ENCODE measurements around the gene TRIM52.

The TRIM52 gene

DNA sequence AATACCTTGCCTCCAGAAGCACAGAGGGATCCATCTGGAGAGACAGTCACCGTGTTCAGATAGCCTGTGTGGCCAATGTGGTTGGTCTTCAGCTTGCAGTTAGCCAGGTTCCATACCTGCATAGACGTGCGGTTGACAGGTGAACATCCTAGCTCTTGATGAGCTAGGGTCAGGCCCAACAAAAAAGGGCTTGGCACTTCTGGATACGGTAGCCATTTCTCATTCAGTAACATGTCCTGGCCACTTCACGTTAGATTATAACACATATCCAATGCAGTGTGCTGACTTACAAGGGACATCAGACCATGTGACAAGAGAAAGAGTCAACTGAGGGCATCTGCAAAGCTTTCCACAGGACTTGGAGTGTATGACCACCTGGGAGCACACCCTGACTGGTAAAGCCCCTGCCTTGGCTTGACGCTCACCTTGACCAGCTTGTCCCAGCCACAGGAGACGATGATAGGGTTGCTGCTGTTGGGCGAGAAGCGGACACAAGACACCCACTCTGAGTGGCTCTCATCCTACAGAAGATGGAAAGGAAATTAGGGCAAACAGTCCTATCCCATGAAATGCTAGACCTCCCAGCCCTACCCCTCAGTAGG, 21.8 kb downstream of the TRIM52 start:
- H3K4me1 ChIP-seq (ENCODE audit: control insufficient read depth, insufficient read depth, low read length) = peaks cover 45% of the 10 kb centered on the region
- H3K4me3 ChIP-seq (ENCODE audit: low read length) = no peak overlapping the region

DNA sequence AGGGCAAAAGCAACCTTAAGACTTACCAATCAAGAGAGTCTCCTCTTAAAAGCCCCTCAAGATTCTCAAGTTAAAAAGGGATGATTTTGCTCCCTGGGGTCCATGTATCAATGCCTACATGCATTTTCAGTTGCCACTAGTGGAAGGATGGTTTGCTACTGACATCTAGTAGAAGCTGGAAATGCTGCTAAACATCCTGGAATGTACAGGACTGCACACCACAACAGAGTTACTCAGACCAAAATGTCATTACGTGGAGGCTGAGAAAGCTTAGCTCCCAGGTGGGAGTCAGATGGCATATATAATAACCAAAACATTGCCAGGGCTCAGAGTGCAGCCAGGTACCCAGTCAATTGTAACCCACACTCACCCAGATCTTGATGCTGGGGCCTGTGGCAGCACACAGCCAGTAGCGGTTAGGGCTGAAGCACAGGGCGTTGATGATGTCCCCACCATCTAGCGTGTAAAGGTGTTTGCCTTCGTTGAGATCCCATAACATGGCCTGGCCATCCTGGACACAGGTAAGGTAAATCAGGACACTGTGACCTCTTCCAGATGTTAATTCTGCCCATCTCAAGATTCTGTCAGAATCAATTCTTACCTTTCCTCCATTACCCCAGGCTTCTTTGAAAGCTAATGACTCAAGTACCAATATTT, 23.1 kb downstream of the TRIM52 start:
- H3K4me3 ChIP-seq (ENCODE audit: low read length) = no peak overlapping the region
- no peaks in the 10 kb centered on the region for H3K9me3 ChIP-seq (ENCODE audit: control insufficient read depth, low read length)
- peaks cover 89% of the 10 kb centered on the region for H3K36me3 ChIP-seq (ENCODE audit: control insufficient read depth, insufficient read depth, low read length, severe bottlenecking)
- DNase-seq (ENCODE audit: low read depth) = no peak
- H3K9ac ChIP-seq (ENCODE audit: low read length) = peak overlapping the region; percentile 3
- no peaks in the 10 kb centered on the region for H3K27me3 ChIP-seq (replicated peaks; ENCODE audit: control insufficient read depth, insufficient read depth, low read length)
- H3K4me1 ChIP-seq (ENCODE audit: control insufficient read depth, insufficient read depth, low read length) = peaks cover 45% of the 10 kb centered on the region

More for the DNA sequence above, 21.8 kb downstream of the TRIM52 start:
- Histone ChIP-seq H3K27me3 (replicated peaks; ENCODE audit: control insufficient read depth, insufficient read depth, low read length) (no peaks in the 10 kb centered on the region), H3K9ac (ENCODE audit: low read length) (no peak overlapping the region), H3K36me3 (ENCODE audit: control insufficient read depth, insufficient read depth, low read length, severe bottlenecking) (peaks cover 78% of the 10 kb centered on the region), H3K9me3 (ENCODE audit: control insufficient read depth, low read length) (no peaks in the 10 kb centered on the region)
- DNase-seq (ENCODE audit: low read depth) = no peak

DNA sequence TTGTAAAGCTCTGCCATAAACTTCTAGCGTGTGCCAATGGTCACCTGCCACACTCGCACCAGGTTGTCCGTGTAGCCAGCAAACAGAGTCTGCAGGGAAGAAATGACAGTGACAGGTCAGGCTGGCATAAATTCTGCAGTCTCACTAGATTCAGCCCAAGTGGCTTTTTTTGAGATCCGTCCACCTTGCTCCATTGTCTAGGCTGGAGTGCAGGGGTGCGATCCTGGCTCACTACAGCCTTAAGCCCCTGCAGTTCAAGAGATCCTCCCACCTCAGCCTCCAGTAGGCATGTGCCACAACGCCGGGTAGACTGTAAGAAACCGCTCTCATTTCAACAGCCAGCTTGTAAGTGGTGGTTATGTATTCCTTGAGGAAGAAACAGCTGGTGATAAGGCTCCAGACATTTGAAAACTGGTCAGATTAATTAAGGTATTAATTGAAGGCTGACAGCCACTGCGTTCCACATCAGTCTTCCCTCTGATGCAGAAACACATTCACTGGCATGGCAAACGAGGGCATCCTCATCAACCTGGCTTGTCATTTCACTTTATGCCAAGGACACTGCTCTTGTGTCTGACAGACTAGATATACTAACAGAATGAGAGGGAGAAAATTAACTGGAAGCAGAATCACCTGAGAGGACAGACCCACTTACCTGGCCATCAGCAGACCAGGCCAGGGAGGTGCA, 23.8 kb downstream of the TRIM52 start:
- Histone ChIP-seq H3K9ac (ENCODE audit: low read length) (no peak overlapping the region), H3K4me3 (ENCODE audit: low read length) (no peak overlapping the region), H3K9me3 (ENCODE audit: control insufficient read depth, low read length) (no peaks in the 10 kb centered on the region), H3K4me1 (ENCODE audit: control insufficient read depth, insufficient read depth, low read length) (peaks cover 48% of the 10 kb centered on the region), H3K27me3 (replicated peaks; ENCODE audit: control insufficient read depth, insufficient read depth, low read length) (no peaks in the 10 kb centered on the region), H3K36me3 (ENCODE audit: control insufficient read depth, insufficient read depth, low read length, severe bottlenecking) (peaks cover 94% of the 10 kb centered on the region)
- no peak for DNase-seq (ENCODE audit: low read depth)

DNA sequence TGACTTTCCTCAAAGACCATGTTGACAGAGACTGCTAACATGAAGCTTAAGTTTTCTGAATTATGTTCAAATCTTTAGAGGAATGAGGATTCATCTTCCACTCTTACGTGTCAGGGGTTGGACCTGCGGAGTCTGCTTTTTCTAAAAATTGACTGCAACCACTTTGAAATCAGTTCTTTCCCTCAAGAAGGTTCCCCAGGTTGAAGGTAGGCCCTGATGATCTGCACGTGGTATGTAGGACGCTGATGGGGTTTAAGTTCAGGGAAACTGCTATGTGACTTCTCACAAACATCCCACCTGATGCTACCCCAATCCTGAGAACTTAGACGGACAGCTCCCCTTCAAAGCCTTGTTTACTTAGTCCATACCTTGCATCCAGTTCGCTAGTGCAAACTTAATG, 24.5 kb downstream of the TRIM52 start:
- Histone ChIP-seq H3K9ac (ENCODE audit: low read length) (no peak overlapping the region), H3K9me3 (ENCODE audit: control insufficient read depth, low read length) (no peaks in the 10 kb centered on the region), H3K4me1 (ENCODE audit: control insufficient read depth, insufficient read depth, low read length) (peaks cover 43% of the 10 kb centered on the region), H3K27me3 (replicated peaks; ENCODE audit: control insufficient read depth, insufficient read depth, low read length) (no peaks in the 10 kb centered on the region), H3K36me3 (ENCODE audit: control insufficient read depth, insufficient read depth, low read length, severe bottlenecking) (peaks cover 95% of the 10 kb centered on the region), H3K4me3 (ENCODE audit: low read length) (no peak overlapping the region)
- DNase-seq (ENCODE audit: low read depth) = no peak

DNA sequence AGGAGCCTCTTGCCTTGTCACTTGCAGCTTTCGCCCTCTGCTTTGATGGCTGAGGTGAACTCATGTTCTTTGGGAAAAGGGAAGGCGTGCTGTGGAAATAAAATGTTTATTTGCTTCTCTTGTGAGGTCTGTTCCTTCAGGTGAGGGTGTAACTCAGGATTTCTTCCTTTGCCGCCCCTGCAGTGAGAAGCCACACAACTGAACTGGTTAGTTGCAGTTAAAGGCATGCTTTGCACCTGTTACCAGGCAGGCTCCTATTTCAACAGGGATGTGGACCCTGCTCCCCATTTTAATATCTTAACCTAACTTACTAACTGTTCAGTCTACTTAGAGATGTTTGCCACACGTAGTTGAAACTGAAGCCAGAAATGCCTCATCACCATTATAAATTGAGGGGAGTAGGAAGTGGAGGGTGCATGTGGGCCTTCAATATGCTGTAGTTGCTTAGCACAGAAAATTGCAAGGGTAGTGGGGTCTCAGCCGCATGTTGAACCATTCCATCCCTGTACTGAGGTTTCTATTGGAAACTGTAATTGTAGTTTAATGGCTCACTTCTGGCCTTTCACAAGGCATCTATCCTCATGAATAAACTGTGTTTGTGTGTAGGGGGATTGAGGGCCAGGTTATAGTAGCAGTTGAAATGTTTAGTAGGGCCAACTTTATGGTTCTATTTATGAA, 25.1 kb downstream of the TRIM52 start:
- H3K4me3 ChIP-seq (ENCODE audit: low read length) = no peak overlapping the region
- H3K9me3 ChIP-seq (ENCODE audit: control insufficient read depth, low read length) = no peaks in the 10 kb centered on the region
- peaks cover 95% of the 10 kb centered on the region for H3K36me3 ChIP-seq (ENCODE audit: control insufficient read depth, insufficient read depth, low read length, severe bottlenecking)
- no peaks in the 10 kb centered on the region for H3K27me3 ChIP-seq (replicated peaks; ENCODE audit: control insufficient read depth, insufficient read depth, low read length)
- H3K9ac ChIP-seq (ENCODE audit: low read length) = no peak overlapping the region
- DNase-seq (ENCODE audit: low read depth) = no peak
- H3K4me1 ChIP-seq (ENCODE audit: control insufficient read depth, insufficient read depth, low read length) = peaks cover 37% of the 10 kb centered on the region

DNA sequence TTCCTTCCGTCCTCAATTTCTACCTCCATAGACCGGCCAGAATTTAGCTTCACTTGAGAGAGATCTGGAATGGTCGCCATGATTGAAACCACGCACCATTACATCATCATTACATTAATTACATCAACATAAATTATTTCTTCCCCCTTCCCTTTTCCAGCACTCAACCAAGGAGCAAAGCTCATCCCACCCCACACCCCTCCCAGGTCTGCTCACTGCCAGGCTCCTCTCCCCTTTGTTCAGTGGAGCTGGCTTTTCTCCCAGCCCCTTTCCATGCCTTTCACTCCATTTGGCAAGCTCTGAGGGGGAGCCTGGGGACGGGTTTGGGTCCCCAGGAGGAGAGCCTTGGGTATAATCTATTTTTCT, 25.6 kb downstream of the TRIM52 start:
- Histone ChIP-seq H3K9me3 (ENCODE audit: control insufficient read depth, low read length) (no peaks in the 10 kb centered on the region), H3K4me1 (ENCODE audit: control insufficient read depth, insufficient read depth, low read length) (peaks cover 37% of the 10 kb centered on the region), H3K9ac (ENCODE audit: low read length) (peak overlapping the region; percentile 12), H3K4me3 (ENCODE audit: low read length) (no peak overlapping the region), H3K27me3 (replicated peaks; ENCODE audit: control insufficient read depth, insufficient read depth, low read length) (no peaks in the 10 kb centered on the region), H3K36me3 (ENCODE audit: control insufficient read depth, insufficient read depth, low read length, severe bottlenecking) (peaks cover 94% of the 10 kb centered on the region)
- no peak for DNase-seq (ENCODE audit: low read depth)

DNA sequence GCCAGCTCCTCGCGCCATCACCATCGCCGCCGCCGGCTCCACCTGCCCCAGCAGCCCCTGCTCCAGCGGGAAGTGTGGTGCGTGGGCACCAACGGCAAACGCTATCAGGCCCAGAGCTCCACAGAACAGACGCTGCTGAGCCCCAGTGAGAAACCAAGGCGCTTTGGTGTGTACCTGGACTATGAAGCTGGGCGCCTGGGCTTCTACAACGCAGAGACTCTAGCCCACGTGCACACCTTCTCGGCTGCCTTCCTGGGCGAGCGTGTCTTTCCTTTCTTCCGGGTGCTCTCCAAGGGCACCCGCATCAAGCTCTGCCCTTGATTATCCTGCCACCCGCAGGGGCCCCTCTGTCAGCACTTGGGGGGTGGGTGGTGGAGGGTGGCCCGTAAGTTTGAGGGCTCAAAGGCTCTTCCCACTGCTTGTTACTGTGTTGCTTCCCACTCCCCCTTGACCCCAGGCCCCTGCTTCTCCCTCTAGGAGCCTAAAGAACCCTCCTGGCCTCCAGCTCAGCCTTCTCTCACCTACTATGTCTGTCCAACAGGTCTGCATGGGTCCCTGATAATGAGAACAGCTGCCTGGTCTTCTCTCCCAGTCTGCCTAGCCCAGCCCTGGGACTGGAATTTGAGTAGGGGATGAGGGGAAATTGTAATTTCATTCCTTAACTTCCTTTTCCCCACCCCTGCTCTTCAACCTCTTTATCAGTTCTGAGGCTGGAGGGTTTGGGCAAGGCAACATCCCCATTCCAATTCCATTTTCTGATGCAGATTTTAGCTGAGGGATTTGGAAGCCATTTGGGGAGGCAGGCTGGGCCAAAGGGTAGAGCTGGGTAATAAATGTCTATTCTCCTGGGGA, 26.3 kb downstream of the TRIM52 start:
- Histone ChIP-seq H3K36me3 (ENCODE audit: control insufficient read depth, insufficient read depth, low read length, severe bottlenecking) (peaks cover 88% of the 10 kb centered on the region), H3K4me1 (ENCODE audit: control insufficient read depth, insufficient read depth, low read length) (peaks cover 37% of the 10 kb centered on the region), H3K4me3 (ENCODE audit: low read length) (no peak overlapping the region), H3K9ac (ENCODE audit: low read length) (peak overlapping the region; percentile 12), H3K9me3 (ENCODE audit: control insufficient read depth, low read length) (no peaks in the 10 kb centered on the region), H3K27me3 (replicated peaks; ENCODE audit: control insufficient read depth, insufficient read depth, low read length) (no peaks in the 10 kb centered on the region)
- no peak for DNase-seq (ENCODE audit: low read depth)

DNA sequence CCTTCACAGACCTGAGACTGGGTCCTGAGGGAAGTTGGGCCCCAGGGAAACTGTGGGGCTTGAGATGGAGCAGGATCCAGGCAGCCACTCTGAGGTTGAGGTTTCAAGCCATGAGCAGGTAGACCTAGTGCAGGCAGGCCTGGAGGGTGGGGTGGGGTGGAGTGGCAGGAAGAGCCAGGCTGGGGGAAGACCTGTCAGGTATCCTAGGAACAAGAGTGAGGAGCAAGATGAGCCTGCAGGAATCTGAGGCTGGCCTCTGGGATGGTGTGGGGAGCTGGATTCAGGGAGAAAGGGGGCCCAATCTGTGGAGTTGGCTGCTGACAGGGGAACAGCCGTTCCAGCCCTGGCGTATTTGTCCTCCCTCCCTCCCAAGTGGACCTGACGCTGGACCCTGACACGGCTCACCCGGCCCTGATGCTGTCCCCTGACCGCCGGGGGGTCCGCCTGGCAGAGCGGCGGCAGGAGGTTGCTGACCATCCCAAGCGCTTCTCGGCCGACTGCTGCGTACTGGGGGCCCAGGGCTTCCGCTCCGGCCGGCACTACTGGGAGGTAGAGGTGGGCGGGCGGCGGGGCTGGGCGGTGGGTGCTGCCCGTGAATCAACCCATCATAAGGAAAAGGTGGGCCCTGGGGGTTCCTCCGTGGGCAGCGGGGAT, 27.0 kb downstream of the TRIM52 start:
- H3K4me3 ChIP-seq (ENCODE audit: low read length) = no peak overlapping the region
- H3K4me1 ChIP-seq (ENCODE audit: control insufficient read depth, insufficient read depth, low read length) = peaks cover 32% of the 10 kb centered on the region
- no peak overlapping the region for H3K9ac ChIP-seq (ENCODE audit: low read length)
- DNase-seq (ENCODE audit: low read depth) = no peak
- no peaks in the 10 kb centered on the region for H3K9me3 ChIP-seq (ENCODE audit: control insufficient read depth, low read length)
- peaks cover 88% of the 10 kb centered on the region for H3K36me3 ChIP-seq (ENCODE audit: control insufficient read depth, insufficient read depth, low read length, severe bottlenecking)
- H3K27me3 ChIP-seq (replicated peaks; ENCODE audit: control insufficient read depth, insufficient read depth, low read length) = no peaks in the 10 kb centered on the region

DNA sequence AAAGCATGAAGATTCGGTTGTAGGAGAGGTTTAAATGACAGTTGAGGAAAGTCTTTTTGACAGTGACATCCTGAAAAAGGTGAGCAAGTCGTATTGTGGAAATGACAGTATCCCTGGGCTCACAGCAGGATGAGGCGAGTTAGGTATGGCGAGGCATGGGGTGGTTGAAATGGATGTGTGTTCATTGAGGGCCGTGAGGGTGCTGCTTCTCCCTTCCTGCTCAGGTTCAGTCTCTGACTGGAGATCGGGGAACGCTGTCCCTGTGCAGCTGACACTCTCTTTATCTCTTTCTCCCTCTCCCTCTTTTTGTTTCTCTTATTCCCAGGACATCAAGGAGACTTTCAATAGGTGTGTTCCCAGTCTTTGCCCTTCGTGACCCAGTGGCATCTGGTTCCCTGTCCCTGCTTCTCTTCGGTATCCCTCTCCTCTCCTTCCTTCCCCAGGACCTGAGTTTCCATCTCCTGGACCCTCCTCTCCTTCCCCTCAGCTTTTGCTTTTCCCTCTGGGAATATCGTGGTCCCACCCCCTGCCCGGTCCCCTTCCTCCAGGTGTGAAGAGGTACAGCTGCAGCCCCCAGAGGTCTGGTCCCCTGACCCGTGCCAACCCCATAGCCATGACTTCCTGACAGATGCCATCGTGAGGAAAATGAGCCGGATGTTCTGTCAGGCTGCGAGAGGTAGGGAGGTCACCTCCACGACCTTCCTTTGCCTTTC, 27.7 kb downstream of the TRIM52 start:
- no peak overlapping the region for H3K4me3 ChIP-seq (ENCODE audit: low read length)
- no peak overlapping the region for H3K9ac ChIP-seq (ENCODE audit: low read length)
- H3K36me3 ChIP-seq (ENCODE audit: control insufficient read depth, insufficient read depth, low read length, severe bottlenecking) = peaks cover 82% of the 10 kb centered on the region
- H3K4me1 ChIP-seq (ENCODE audit: control insufficient read depth, insufficient read depth, low read length) = peaks cover 31% of the 10 kb centered on the region
- H3K27me3 ChIP-seq (replicated peaks; ENCODE audit: control insufficient read depth, insufficient read depth, low read length) = no peaks in the 10 kb centered on the region
- no peak for DNase-seq (ENCODE audit: low read depth)
- H3K9me3 ChIP-seq (ENCODE audit: control insufficient read depth, low read length) = no peaks in the 10 kb centered on the region

DNA sequence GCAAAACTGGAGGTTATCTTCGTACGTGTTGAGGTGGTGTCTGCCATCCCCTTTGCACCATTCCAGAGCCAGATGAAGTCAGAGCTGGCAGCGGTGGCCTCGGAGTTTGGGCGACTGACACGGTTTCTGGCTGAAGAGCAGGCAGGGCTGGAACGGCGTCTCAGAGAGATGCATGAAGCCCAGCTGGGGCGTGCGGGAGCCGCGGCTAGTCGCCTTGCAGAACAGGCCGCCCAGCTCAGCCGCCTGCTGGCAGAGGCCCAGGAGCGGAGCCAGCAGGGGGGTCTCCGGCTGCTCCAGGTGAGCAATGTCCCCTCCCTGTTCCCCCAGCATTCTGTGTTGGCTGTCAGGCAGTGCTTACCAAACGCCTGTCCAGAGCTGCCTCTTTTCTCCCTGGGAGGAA, 28.4 kb downstream of the TRIM52 start:
- no peaks in the 10 kb centered on the region for H3K9me3 ChIP-seq (ENCODE audit: control insufficient read depth, low read length)
- no peak for DNase-seq (ENCODE audit: low read depth)
- H3K4me3 ChIP-seq (ENCODE audit: low read length) = no peak overlapping the region
- H3K36me3 ChIP-seq (ENCODE audit: control insufficient read depth, insufficient read depth, low read length, severe bottlenecking) = peaks cover 78% of the 10 kb centered on the region
- no peaks in the 10 kb centered on the region for H3K27me3 ChIP-seq (replicated peaks; ENCODE audit: control insufficient read depth, insufficient read depth, low read length)
- peaks cover 29% of the 10 kb centered on the region for H3K4me1 ChIP-seq (ENCODE audit: control insufficient read depth, insufficient read depth, low read length)
- H3K9ac ChIP-seq (ENCODE audit: low read length) = no peak overlapping the region
